Measurements from ENCODE around the gene USP11. TPM values are rescaled to one million over a fixed set of nuclear protein-coding genes. Genes with fewer than 3 reads are reported as not detected.
"Not testable (repeated sequence)": the region's sequence is repeated elsewhere in the genome, so short reads cannot be mapped to it uniquely, and the experiment has no call there.

USP11 gene
- total and polyA plus RNA-seq, 4 donors, result 22.9 to 74.8 (median 40.2) TPM

GRCh38 chrX:47247999-47248320 is 15.2 kb downstream of the USP11 start:
- peaks cover 0 to 2% (median 0%) of the 10 kb centered on the region in 4 donors for H3K9me3 ChIP-seq (ENCODE audit: control insufficient read depth in 4 of 4, insufficient read depth in 3 of 4, low read length in 3 of 4)
- H3K4me3 ChIP-seq, result no peak overlapping the region
- H3K36me3 ChIP-seq (ENCODE audit: control insufficient read depth in 4 of 4, insufficient read depth in 4 of 4, low read length in 4 of 4), result peaks cover 2 to 20% (median 9%) of the 10 kb centered on the region in 4 donors
- peaks cover 0 to 25% (median 17%) of the 10 kb centered on the region in 3 donors for H3K27me3 ChIP-seq (ENCODE audit: control insufficient read depth in 3 of 3, insufficient read depth in 3 of 3, low read length in 2 of 3)
- 75 to 90% methylated on average over 13 of the region's 13 CpGs for WGBS, 2 donors
- H3K4me1 ChIP-seq (ENCODE audit: control insufficient read depth in 5 of 5, insufficient read depth in 5 of 5, low read length in 5 of 5), result no peaks in the 10 kb centered on the region
- TF ChIP-seq, protein P1, sequence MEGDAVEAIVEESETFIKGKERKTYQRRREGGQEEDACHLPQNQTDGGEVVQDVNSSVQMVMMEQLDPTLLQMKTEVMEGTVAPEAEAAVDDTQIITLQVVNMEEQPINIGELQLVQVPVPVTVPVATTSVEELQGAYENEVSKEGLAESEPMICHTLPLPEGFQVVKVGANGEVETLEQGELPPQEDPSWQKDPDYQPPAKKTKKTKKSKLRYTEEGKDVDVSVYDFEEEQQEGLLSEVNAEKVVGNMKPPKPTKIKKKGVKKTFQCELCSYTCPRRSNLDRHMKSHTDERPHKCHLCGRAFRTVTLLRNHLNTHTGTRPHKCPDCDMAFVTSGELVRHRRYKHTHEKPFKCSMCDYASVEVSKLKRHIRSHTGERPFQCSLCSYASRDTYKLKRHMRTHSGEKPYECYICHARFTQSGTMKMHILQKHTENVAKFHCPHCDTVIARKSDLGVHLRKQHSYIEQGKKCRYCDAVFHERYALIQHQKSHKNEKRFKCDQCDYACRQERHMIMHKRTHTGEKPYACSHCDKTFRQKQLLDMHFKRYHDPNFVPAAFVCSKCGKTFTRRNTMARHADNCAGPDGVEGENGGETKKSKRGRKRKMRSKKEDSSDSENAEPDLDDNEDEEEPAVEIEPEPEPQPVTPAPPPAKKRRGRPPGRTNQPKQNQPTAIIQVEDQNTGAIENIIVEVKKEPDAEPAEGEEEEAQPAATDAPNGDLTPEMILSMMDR (IDR thresholded peaks at IDR 0.05; ENCODE audit: control extremely low read depth, extremely low read depth), result no peak
- ATAC-seq (ENCODE audit: insufficient read depth, low FRiP score) (no peak), DNase-seq (no peak)
- H3K9ac ChIP-seq (ENCODE audit: insufficient read depth in 1 of 2, low read length in 2 of 2), result no peak overlapping the region
- H3K27ac ChIP-seq (ENCODE audit: low read depth in 1 of 2, low read length in 1 of 2), result no peak overlapping the region

DNA sequence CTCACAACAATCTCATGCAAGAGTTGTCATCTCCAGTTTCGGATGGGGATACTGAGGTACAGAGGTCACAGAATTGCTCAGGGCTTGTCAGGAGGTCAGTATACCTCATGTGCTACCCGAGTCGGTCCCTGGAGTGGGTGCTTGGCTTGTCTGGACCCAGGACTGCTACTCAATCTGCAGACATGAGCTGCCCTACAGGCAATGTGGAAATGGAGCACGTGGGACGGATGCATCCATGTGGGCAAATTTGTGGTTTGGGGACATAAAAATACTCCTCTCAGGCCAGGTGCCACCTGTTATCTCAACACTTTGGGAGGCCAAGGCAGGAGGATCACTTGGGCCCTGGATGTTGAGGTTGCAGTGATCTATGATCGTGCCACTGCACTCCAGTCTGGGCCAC is 15.8 kb downstream of the USP11 start:
- no peak for ATAC-seq (ENCODE audit: insufficient read depth, low FRiP score)
- 85 to 91% methylated on average over 6 of the region's 6 CpGs for WGBS, 2 donors
- TF ChIP-seq, protein P1 (IDR thresholded peaks at IDR 0.05; ENCODE audit: control extremely low read depth, extremely low read depth), result no peak
- Histone ChIP-seq H3K36me3 (ENCODE audit: control insufficient read depth in 4 of 4, insufficient read depth in 4 of 4, low read length in 4 of 4) (peaks cover 2 to 18% (median 7%) of the 10 kb centered on the region in 4 donors), H3K27me3 (ENCODE audit: control insufficient read depth in 3 of 3, insufficient read depth in 3 of 3, low read length in 2 of 3) (peaks cover 0 to 25% (median 17%) of the 10 kb centered on the region in 3 donors), H3K9me3 (ENCODE audit: control insufficient read depth in 4 of 4, insufficient read depth in 3 of 4, low read length in 3 of 4) (peaks cover 0 to 2% (median 0%) of the 10 kb centered on the region in 4 donors), H3K4me3 (no peak overlapping the region), H3K9ac (ENCODE audit: insufficient read depth in 1 of 2, low read length in 2 of 2) (no peak overlapping the region), H3K4me1 (ENCODE audit: control insufficient read depth in 5 of 5, insufficient read depth in 5 of 5, low read length in 5 of 5) (no peaks in the 10 kb centered on the region), H3K27ac (ENCODE audit: low read depth in 1 of 2, low read length in 1 of 2) (no peak overlapping the region)
- DNase-seq, result no peak

- DNase-seq (no peak), ATAC-seq (ENCODE audit: insufficient read depth, low FRiP score) (no peak)
- Histone ChIP-seq H3K36me3 (ENCODE audit: control insufficient read depth in 4 of 4, insufficient read depth in 4 of 4, low read length in 4 of 4) (peaks cover 2 to 8% (median 5%) of the 10 kb centered on the region in 4 donors), H3K27ac (ENCODE audit: low read depth in 1 of 2, low read length in 1 of 2) (no peak overlapping the region), H3K4me3 (no peak overlapping the region), H3K9ac (ENCODE audit: insufficient read depth in 1 of 2, low read length in 2 of 2) (no peak overlapping the region), H3K9me3 (ENCODE audit: control insufficient read depth in 4 of 4, insufficient read depth in 3 of 4, low read length in 3 of 4) (peaks cover 0 to 2% (median 0%) of the 10 kb centered on the region in 4 donors), H3K27me3 (ENCODE audit: control insufficient read depth in 3 of 3, insufficient read depth in 3 of 3, low read length in 2 of 3) (peaks cover 0 to 19% (median 15%) of the 10 kb centered on the region in 3 donors), H3K4me1 (ENCODE audit: control insufficient read depth in 5 of 5, insufficient read depth in 5 of 5, low read length in 5 of 5) (no peaks in the 10 kb centered on the region)
- TF ChIP-seq, protein P1 (IDR thresholded peaks at IDR 0.05; ENCODE audit: control extremely low read depth, extremely low read depth), result no peak
- 85 to 90% methylated on average over 5 to 6 of the region's 6 CpGs for WGBS, 2 donors
These were observed 17.2 kb downstream of the USP11 start for GRCh38 chrX:47250017-47250347.

DNA sequence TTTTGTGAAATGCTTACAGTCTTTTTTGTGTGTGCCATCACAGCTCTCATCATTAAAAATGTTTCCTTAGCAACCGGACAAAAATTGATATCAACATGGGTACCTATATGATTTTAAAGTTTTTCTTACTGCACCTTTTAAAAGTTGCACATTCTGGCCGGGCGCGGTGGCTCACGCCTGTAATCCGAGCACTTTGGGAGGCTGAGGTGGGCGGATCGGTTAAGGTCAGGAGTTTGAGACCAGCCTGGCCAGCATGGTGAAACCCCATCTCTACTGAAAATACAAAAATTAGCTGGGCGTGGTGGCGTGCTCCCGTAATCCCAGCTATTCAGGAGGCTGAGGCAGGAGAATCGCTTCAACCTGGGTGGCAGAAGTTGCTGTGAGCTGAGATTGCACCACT is 24.8 kb downstream of the USP11 start:
- H3K4me3 ChIP-seq; H3K27ac ChIP-seq (ENCODE audit: low read depth in 1 of 2, low read length in 1 of 2); H3K27me3 ChIP-seq (ENCODE audit: control insufficient read depth in 3 of 3, insufficient read depth in 3 of 3, low read length in 2 of 3); H3K4me1 ChIP-seq (ENCODE audit: control insufficient read depth in 5 of 5, insufficient read depth in 5 of 5, low read length in 5 of 5); H3K9ac ChIP-seq (ENCODE audit: insufficient read depth in 1 of 2, low read length in 2 of 2); H3K9me3 ChIP-seq (ENCODE audit: control insufficient read depth in 4 of 4, insufficient read depth in 3 of 4, low read length in 3 of 4); ATAC-seq (ENCODE audit: insufficient read depth, low FRiP score); DNase-seq; H3K36me3 ChIP-seq (ENCODE audit: control insufficient read depth in 4 of 4, insufficient read depth in 4 of 4, low read length in 4 of 4): not testable (repeated sequence)
- WGBS, 2 donors, result 91 to 95% methylated on average over 12 of the region's 12 CpGs
